Naive B cell (primary cell): Measurements from ENCODE around the gene SETSIP. TPM values are rescaled to one million over a fixed set of nuclear protein-coding genes. Genes with fewer than 3 reads are reported as not detected.
"Not testable (repeated sequence)": the region's sequence is repeated elsewhere in the genome, so short reads cannot be mapped to it uniquely, and the experiment has no call there.

Experiments
- ATAC-seq, 2 donors: fragments of 150-1000 bp; cut with Tn5 transposase; 2 replicates each; pipeline ENCODE4 v1.10.0; 2021; ENCODE audit warnings: low read depth in 2 of 2, mild to moderate bottlenecking in 2 of 2, moderate library complexity in 2 of 2
- DNase-seq: peaks from one replicate; pipeline ENCODE4 v3.0.0; 2022
- H3K27ac Mint-ChIP-seq, 6 donors: one replicate each; pipeline ENCODE4 v1.8.0; 2020 to 2022; ENCODE audit warnings: mild to moderate bottlenecking in 6 of 6, mixed read lengths in 6 of 6, moderate library complexity in 5 of 6, inconsistent platforms in 2 of 6
- H3K27me3 Mint-ChIP-seq, 3 donors: one replicate each; pipeline ENCODE4 v1.8.0; 2021 to 2022; ENCODE audit warnings: mixed read lengths in 3 of 3, mild to moderate bottlenecking in 1 of 3
- H3K36me3 Mint-ChIP-seq, 2 donors: one replicate each; pipeline ENCODE4 v1.8.0; 2020 to 2022; ENCODE audit warnings: mixed read lengths in 2 of 2, inconsistent platforms in 1 of 2, mild to moderate bottlenecking in 1 of 2
- H3K4me1 Mint-ChIP-seq, 3 donors: one replicate each; pipeline ENCODE4 v1.8.0; 2020 to 2022; ENCODE audit warnings: mixed read lengths in 3 of 3, inconsistent platforms in 1 of 3, mild to moderate bottlenecking in 1 of 3, moderate library complexity in 1 of 3
- H3K4me3 Mint-ChIP-seq, 8 donors: one replicate each; pipeline ENCODE4 v1.8.0; 2020 to 2022; ENCODE audit warnings: mild to moderate bottlenecking in 8 of 8, mixed read lengths in 8 of 8, moderate library complexity in 8 of 8, inconsistent platforms in 2 of 8
- H3K9me3 Mint-ChIP-seq, 7 donors: one replicate each; pipeline ENCODE4 v1.8.0; 2020 to 2022; ENCODE audit warnings: mixed read lengths in 7 of 7, mild to moderate bottlenecking in 5 of 7, inconsistent platforms in 2 of 7, moderate library complexity in 1 of 7
- polyA plus RNA-seq, 6 donors: library from polyadenylated mRNA; unstranded; fragments of 300-500 nt; fragmentation: Illumina TruSeq; gene quantifications; one replicate each; pipeline ENCODE4 v1.2.3, GENCODE V29; 2021; ENCODE audit warnings: low read depth in 6 of 6

The SETSIP gene
- polyA plus RNA-seq, 6 donors from 2014 or later, result not detected

GRCh38 chr1:92081031-92081430 lies 5.8 kb upstream of the SETSIP start:
- peaks cover 6 to 11% (median 11%) of the 10 kb centered on the region in 3 donors for H3K4me1 Mint-ChIP-seq
- H3K9me3 Mint-ChIP-seq, result peaks cover 7 to 23% (median 15%) of the 10 kb centered on the region in 7 donors
- peak overlapping the region in 2 of 6 donors; percentile 33 to 56 for H3K27ac Mint-ChIP-seq
- no peak for DNase-seq
- ATAC-seq, result no peak
- H3K27me3 Mint-ChIP-seq, result peaks cover 7 to 14% (median 8%) of the 10 kb centered on the region in 3 donors
- peak overlapping the region; percentile 67 to 97 (median 96) for H3K4me3 Mint-ChIP-seq
- peaks cover 9 to 16% of the 10 kb centered on the region in 2 donors for H3K36me3 Mint-ChIP-seq

GRCh38 chr1:92080128-92080985 lies 5.1 kb upstream of the SETSIP start, which contains the start of gene BTBD8:
TSS of gene BTBD8 (plus strand) at chr1:92080345. CDS start at chr1:92080572, 227 bp downstream.
- peak within 1 kb of the TSS; percentile 56 to 90 (median 76) for H3K27ac Mint-ChIP-seq
- H3K4me3 Mint-ChIP-seq, result peak within 1 kb of the TSS; percentile 88 to 97 (median 96)
- H3K36me3 Mint-ChIP-seq, result peaks cover 5 to 9% of the 10 kb centered on the region in 2 donors
- peak; percentile 92 for ATAC-seq
- peaks cover 6 to 11% (median 11%) of the 10 kb centered on the region in 3 donors for H3K4me1 Mint-ChIP-seq
- H3K27me3 Mint-ChIP-seq, result peaks cover 7 to 14% (median 8%) of the 10 kb centered on the region in 3 donors
- peaks cover 4 to 16% (median 8%) of the 10 kb centered on the region in 7 donors for H3K9me3 Mint-ChIP-seq
- peak; percentile 76 for DNase-seq

- peaks cover 0 to 7% (median 0%) of the 10 kb centered on the region in 7 donors for H3K9me3 Mint-ChIP-seq
- H3K4me1 Mint-ChIP-seq, result peaks cover 6 to 11% (median 11%) of the 10 kb centered on the region in 3 donors
- DNase-seq (no peak), ATAC-seq (no peak)
- peaks cover 2 to 14% (median 7%) of the 10 kb centered on the region in 3 donors for H3K27me3 Mint-ChIP-seq
- H3K4me3 Mint-ChIP-seq, result peak overlapping the region in 6 of 8 donors; percentile 88 to 96 (median 96)
- H3K27ac Mint-ChIP-seq, result peak overlapping the region in 1 of 6 donors; percentile 56
- peaks cover 0 to under 1% of the 10 kb centered on the region in 2 donors for H3K36me3 Mint-ChIP-seq
These were observed 4.2 kb upstream of the SETSIP start for GRCh38 chr1:92079441-92079840.

GRCh38 chr1:92078077-92078476 lies 2.9 kb upstream of the SETSIP start:
- not testable (repeated sequence) for ATAC-seq, H3K27me3 Mint-ChIP-seq, H3K27ac Mint-ChIP-seq, DNase-seq, H3K9me3 Mint-ChIP-seq, H3K36me3 Mint-ChIP-seq
- H3K4me1 Mint-ChIP-seq, result peaks cover 6 to 11% (median 11%) of the 10 kb centered on the region in 3 donors
- H3K4me3 Mint-ChIP-seq, result peak overlapping the region in 1 of 8 donors; percentile 21

GRCh38 chr1:92076363-92076762 lies 1.2 kb upstream of the SETSIP start:
- DNase-seq, result no peak
- Mint-ChIP-seq H3K36me3 (no peaks in the 10 kb centered on the region), H3K9me3 (no peaks in the 10 kb centered on the region), H3K27me3 (no peaks in the 10 kb centered on the region), H3K4me1 (peaks cover 6 to 11% (median 11%) of the 10 kb centered on the region in 3 donors), H3K4me3 (no peak overlapping the region), H3K27ac (no peak overlapping the region)
- no peak for ATAC-seq

GRCh38 chr1:92074446-92074845 lies 765 bp downstream of the SETSIP start:
- H3K4me1 Mint-ChIP-seq, DNase-seq, ATAC-seq, H3K9me3 Mint-ChIP-seq, H3K36me3 Mint-ChIP-seq, H3K27ac Mint-ChIP-seq, H3K4me3 Mint-ChIP-seq, H3K27me3 Mint-ChIP-seq: not testable (repeated sequence)

GRCh38 chr1:92070892-92071291 lies 4.3 kb downstream of the SETSIP start:
- H3K4me3 Mint-ChIP-seq, result no peak overlapping the region
- H3K36me3 Mint-ChIP-seq, result no peaks in the 10 kb centered on the region
- ATAC-seq, result no peak
- no peaks in the 10 kb centered on the region for H3K4me1 Mint-ChIP-seq
- no peak for DNase-seq
- H3K9me3 Mint-ChIP-seq, result no peaks in the 10 kb centered on the region
- no peak overlapping the region for H3K27ac Mint-ChIP-seq
- H3K27me3 Mint-ChIP-seq, result no peaks in the 10 kb centered on the region

- Mint-ChIP-seq H3K4me1 (no peaks in the 10 kb centered on the region), H3K27me3 (no peaks in the 10 kb centered on the region), H3K9me3 (no peaks in the 10 kb centered on the region), H3K27ac (no peak overlapping the region), H3K4me3 (no peak overlapping the region), H3K36me3 (no peaks in the 10 kb centered on the region)
- ATAC-seq (no peak), DNase-seq (no peak)
These were observed 8.9 kb downstream of the SETSIP start for GRCh38 chr1:92066321-92066720.

- H3K27me3 Mint-ChIP-seq, result no peaks in the 10 kb centered on the region
- DNase-seq (no peak), ATAC-seq (no peak)
- no peak overlapping the region for H3K4me3 Mint-ChIP-seq
- H3K9me3 Mint-ChIP-seq, result no peaks in the 10 kb centered on the region
- H3K36me3 Mint-ChIP-seq, result no peaks in the 10 kb centered on the region
- no peak overlapping the region for H3K27ac Mint-ChIP-seq
- H3K4me1 Mint-ChIP-seq, result no peaks in the 10 kb centered on the region
These were observed 10.2 kb downstream of the SETSIP start for GRCh38 chr1:92065042-92065441.

GRCh38 chr1:92051948-92052347 lies 23.3 kb downstream of the SETSIP start:
- H3K9me3 Mint-ChIP-seq, result no peaks in the 10 kb centered on the region
- H3K27ac Mint-ChIP-seq, result no peak overlapping the region
- no peaks in the 10 kb centered on the region for H3K36me3 Mint-ChIP-seq
- H3K27me3 Mint-ChIP-seq, result peaks cover 6 to 15% (median 8%) of the 10 kb centered on the region in 3 donors
- H3K4me3 Mint-ChIP-seq, result no peak overlapping the region
- H3K4me1 Mint-ChIP-seq, result no peaks in the 10 kb centered on the region
- no peak for DNase-seq
- no peak for ATAC-seq

- no peak for ATAC-seq
- Mint-ChIP-seq H3K27ac (no peak overlapping the region), H3K9me3 (no peaks in the 10 kb centered on the region)
These were observed 29.3 kb downstream of the SETSIP start for GRCh38 chr1:92045766-92046495.

GRCh38 chr1:92043621-92044020 lies 31.6 kb downstream of the SETSIP start:
- no peaks in the 10 kb centered on the region for H3K36me3 Mint-ChIP-seq
- no peak overlapping the region for H3K27ac Mint-ChIP-seq
- no peaks in the 10 kb centered on the region for H3K4me1 Mint-ChIP-seq
- H3K27me3 Mint-ChIP-seq, result peaks cover 0 to 3% (median 0%) of the 10 kb centered on the region in 3 donors
- ATAC-seq (no peak), DNase-seq (no peak)
- no peaks in the 10 kb centered on the region for H3K9me3 Mint-ChIP-seq
- H3K4me3 Mint-ChIP-seq, result no peak overlapping the region

More at GRCh38 chr1:92045766-92046495, 29.3 kb downstream of the SETSIP start:
- no peak for DNase-seq
- no peaks in the 10 kb centered on the region for H3K36me3 Mint-ChIP-seq
- no peak overlapping the region for H3K4me3 Mint-ChIP-seq
- no peaks in the 10 kb centered on the region for H3K4me1 Mint-ChIP-seq
- no peaks in the 10 kb centered on the region for H3K27me3 Mint-ChIP-seq

GRCh38 chr1:92040971-92041370 lies 34.2 kb downstream of the SETSIP start:
- H3K4me3 Mint-ChIP-seq, result no peak overlapping the region
- H3K27ac Mint-ChIP-seq, result no peak overlapping the region
- H3K36me3 Mint-ChIP-seq, result no peaks in the 10 kb centered on the region

More at GRCh38 chr1:92040971-92041370, 34.2 kb downstream of the SETSIP start:
- Mint-ChIP-seq H3K27me3 (peaks cover 0 to 25% (median 4%) of the 10 kb centered on the region in 3 donors), H3K9me3 (no peaks in the 10 kb centered on the region), H3K4me1 (no peaks in the 10 kb centered on the region)
- ATAC-seq, result no peak
- no peak for DNase-seq
